GM12874 (cell line): ENCODE data around the gene SUCNR1.

Experiments
- TF ChIP-seq, protein P1 (sequence below): IDR thresholded peaks from 2 replicates; pipeline ENCODE4 v1.5.1; 2011; ENCODE audit warnings: low read depth, mild to moderate bottlenecking, control low read depth, low read length, moderate library complexity; ENCODE audit not compliant: insufficient read depth

The SUCNR1 gene

DNA sequence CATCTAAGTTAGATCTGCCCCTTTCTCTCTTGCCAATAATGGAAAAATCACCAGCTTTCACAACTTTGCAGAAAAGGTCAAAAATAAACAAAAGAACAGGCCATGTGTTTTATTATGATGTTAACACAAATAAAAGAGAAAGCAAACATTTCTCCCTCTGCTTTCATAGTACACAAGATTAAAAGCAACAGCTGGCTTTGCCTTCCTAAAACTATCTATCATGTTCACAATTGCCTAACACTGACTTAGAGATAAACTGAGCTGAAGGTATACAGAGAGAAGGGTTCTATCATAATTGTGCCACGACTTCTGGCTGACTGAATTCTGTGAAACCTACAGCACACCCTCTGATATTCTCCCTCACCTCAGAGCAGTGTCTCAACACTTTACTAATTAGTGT, 30.2 kb upstream of the SUCNR1 start:
- TF ChIP-seq, protein P1, sequence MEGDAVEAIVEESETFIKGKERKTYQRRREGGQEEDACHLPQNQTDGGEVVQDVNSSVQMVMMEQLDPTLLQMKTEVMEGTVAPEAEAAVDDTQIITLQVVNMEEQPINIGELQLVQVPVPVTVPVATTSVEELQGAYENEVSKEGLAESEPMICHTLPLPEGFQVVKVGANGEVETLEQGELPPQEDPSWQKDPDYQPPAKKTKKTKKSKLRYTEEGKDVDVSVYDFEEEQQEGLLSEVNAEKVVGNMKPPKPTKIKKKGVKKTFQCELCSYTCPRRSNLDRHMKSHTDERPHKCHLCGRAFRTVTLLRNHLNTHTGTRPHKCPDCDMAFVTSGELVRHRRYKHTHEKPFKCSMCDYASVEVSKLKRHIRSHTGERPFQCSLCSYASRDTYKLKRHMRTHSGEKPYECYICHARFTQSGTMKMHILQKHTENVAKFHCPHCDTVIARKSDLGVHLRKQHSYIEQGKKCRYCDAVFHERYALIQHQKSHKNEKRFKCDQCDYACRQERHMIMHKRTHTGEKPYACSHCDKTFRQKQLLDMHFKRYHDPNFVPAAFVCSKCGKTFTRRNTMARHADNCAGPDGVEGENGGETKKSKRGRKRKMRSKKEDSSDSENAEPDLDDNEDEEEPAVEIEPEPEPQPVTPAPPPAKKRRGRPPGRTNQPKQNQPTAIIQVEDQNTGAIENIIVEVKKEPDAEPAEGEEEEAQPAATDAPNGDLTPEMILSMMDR: no peak

DNA sequence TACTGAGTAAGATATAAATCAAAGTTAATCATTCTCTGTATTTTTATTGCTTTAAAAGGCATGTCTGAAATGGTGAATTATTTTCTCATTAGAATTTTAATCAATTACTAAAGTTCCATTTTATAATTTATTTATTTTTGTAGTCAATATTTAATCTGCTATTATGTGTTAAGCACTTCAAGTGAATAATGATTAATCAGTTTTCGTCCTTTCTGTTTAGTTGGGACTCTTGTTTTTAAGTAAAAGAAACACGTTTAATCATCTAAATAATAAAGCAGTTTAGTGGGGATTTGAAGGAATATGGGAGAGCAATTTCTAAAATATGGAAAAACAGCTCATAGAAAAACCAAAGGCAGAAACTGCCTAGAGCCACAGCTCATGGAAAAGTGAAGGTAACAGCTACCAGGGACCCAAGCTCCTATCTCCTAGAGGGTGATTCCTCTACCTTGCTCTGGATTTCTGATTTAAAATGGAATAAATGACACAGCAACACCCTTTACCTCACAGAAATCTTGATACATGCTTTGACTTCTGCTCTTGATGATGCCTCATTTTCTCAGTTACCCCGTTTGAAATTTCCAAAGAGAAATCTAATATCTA, 28.0 kb upstream of the SUCNR1 start:
- TF ChIP-seq, protein P1: no peak

DNA sequence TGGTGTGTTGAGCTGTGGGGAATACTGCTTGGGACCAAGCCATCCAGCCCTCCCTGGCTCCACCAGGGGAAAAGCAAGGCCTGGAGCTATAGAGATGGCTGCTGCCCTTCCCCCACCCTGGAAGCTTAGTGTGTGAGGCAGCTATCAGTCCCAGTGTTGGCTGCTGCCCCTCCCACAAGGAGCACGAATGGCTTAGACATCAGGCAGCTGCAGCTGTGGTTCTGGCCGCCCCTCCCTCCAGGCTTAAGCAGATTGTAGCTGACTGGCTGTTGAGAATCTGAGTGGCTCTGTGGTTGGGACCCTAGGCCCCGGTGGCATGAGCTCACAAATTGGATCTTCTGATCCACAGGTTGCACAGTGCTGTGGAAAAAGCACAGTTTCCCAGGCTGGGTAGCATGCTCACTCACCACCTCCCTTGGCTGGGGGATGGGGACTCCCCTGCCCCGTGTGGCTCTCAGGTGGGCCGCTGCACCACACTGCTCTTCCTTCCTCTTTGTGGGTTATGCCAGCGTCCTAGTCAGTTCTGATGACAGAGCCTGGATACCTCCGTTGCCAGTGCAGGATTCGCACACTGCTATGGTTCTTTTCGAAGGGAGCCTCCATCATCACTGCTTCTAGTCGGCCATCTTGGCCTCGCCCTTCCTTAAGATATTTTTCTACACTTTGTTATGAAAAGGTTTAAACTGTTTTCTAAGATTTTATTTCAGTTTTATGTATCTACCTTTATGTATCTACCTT, 21.2 kb upstream of the SUCNR1 start:
- TF ChIP-seq, protein P1: no peak

DNA sequence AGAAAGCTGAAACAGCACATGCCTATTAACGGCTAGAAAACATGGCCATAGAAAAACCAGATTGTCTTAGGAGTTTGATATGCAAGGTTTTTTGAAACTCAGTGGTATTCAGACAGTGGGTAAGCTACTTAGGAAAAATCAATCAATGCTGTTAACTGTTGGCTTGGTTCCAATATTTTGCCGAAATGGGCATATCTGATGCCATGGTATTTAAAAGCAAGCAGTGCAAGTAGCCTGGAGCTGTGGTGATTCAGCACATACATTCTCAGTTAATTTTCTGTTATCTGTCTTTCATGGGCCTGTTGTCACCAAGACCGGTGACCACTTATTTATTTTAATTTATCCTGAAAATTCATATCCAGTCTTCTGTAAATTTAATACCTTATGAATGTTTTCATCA, 17.3 kb upstream of the SUCNR1 start:
- TF ChIP-seq, protein P1: no peak

DNA sequence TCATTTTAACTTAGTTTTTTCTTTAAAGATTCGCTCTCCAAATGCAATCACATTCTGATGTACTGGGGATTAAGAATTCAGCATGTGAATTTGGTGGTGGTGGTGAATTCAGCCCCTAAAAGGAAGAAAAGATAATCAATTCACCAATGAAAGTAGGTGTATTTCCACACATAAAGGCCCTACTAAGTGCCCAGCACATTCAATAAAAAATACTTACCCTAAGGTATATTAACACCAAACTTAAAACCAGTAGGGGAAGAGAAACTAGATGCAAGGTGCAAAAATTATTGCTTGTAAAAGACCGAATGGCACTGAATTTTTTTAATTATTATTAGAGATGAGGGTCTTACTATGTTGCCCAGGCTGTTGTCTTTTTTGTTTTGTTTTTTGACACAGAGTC, 16.8 kb upstream of the SUCNR1 start:
- TF ChIP-seq, protein P1: no peak

DNA sequence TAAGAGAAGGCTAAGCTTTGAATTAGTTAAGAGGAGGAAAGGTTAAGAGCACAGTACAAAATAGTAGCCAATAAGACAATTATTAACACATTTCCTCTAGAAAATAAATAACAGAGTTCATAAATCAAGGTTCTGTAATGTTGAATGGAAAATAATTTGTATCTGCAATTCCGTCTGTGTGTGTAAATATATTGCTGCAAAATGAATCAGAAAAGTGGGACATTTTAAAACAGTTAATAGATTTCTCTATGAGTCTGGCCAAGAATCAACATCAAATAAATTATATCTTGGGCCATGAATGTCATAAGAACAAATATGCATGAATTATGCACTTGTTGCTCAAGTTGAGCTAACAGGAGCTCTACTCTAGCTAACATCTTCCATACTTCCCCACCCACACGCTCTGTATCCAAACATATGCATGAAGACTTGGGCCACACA, 14.2 kb upstream of the SUCNR1 start:
- TF ChIP-seq, protein P1: no peak

DNA sequence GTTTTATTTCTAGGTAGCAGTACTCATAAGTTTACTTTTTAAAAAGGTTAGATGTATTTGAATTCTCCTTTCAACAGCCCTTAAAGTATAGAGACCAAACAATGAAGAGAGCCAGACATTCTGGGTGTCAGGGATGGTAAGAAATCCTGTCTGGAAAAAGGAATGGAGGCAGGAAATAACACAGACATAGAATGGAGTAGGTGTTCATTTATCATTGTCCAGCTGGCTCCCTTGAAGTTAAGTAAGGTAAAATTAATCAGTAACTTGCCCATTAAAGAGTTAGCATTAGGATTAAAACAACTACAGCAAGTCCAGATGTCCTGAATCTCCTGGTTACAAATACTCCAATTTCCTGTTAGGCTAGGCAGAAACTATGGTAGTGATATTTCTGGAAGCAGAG, 13.5 kb upstream of the SUCNR1 start:
- TF ChIP-seq, protein P1: no peak
